Measurements from ENCODE around the gene C1orf87.

The C1orf87 gene

DNA sequence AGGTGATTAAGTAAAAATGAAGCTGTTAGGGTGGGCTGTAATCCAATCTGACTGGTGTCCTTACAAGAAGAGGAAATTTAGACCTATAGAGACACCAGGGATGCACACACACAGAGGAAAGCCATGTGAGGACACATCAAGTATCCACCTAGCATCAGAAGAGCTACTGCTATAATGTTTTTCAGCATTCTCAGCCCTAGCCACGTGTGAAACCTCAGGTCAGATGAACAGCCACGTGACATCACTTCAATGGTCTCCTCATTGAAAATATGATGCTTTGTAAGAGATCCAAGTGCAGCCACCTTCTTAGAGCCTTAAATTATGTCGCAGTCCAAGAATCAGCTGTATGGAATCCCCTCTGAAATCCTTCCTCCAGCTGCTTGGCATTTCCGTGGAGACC, 65.1 kb downstream of the C1orf87 start:
- Histone ChIP-seq H2AK5ac (ENCODE audit: low read depth, low read length) (no peak overlapping the region), H3K14ac (ENCODE audit: low read length) (no peak overlapping the region), H3K4me1 (ENCODE audit: control insufficient read depth in 2 of 2, insufficient read depth in 1 of 2, low read depth in 1 of 2, low read length in 2 of 2) (no peaks in the 10 kb centered on the region), H3K9me3 (replicated peaks in 1 of 2; ENCODE audit: control insufficient read depth in 2 of 2, insufficient read depth in 1 of 2, low read depth in 1 of 2, low read length in 2 of 2) (no peaks in the 10 kb centered on the region), H3K27ac (replicated peaks; ENCODE audit: low read length) (no peak overlapping the region), H2AFZ (ENCODE audit: low read length) (no peak overlapping the region), H3K23ac (ENCODE audit: low read depth, low read length, poor library complexity) (no peak overlapping the region), H3K9ac (ENCODE audit: low read depth, low read length, poor library complexity) (no peak overlapping the region), H3K4me3 (ENCODE audit: low read length in 2 of 2) (no peak overlapping the region), H4K8ac (ENCODE audit: low read depth, low read length) (no peak overlapping the region), H3K36me3 (replicated peaks in 1 of 2; ENCODE audit: control insufficient read depth in 2 of 2, insufficient read depth in 2 of 2, low read length in 2 of 2) (no peaks in the 10 kb centered on the region), H4K91ac (ENCODE audit: low read depth, low read length, poor library complexity) (no peak overlapping the region), H3K79me1 (ENCODE audit: low read depth, low read length) (no peaks in the 10 kb centered on the region), H2BK120ac (ENCODE audit: low read depth, low read length) (no peak overlapping the region), H3K4me2 (ENCODE audit: insufficient read depth, low read length, poor library complexity, severe bottlenecking) (no peak overlapping the region), H2BK15ac (ENCODE audit: low read length) (no peak overlapping the region), H2BK5ac (ENCODE audit: low read length) (no peak overlapping the region), H3K4ac (ENCODE audit: low read length) (no peak overlapping the region), H3K27me3 (ENCODE audit: control insufficient read depth in 3 of 3, insufficient read depth in 3 of 3, low read depth in 1 of 3, low read length in 3 of 3) (no peaks in the 10 kb centered on the region), H3K18ac (ENCODE audit: low read length) (no peak overlapping the region), H2BK12ac (ENCODE audit: low read length) (no peak overlapping the region)
- no peak for DNase-seq (ENCODE audit: low spot score)
- no CpG with 5 or more reads among the region's 4 CpGs for WGBS, 2 donors (ENCODE audit: extremely low coverage in 2 of 2, insufficient read length in 2 of 2, insufficient replicate concordance in 1 of 2)

- Histone ChIP-seq H3K4me1 (ENCODE audit: control insufficient read depth in 2 of 2, insufficient read depth in 1 of 2, low read depth in 1 of 2, low read length in 2 of 2) (peaks cover 0 to 9% of the 10 kb centered on the region in 2 donors), H3K27ac (replicated peaks; ENCODE audit: low read length) (no peak overlapping the region), H2AFZ (ENCODE audit: low read length) (no peak overlapping the region), H2BK15ac (ENCODE audit: low read length) (no peak overlapping the region), H3K18ac (ENCODE audit: low read length) (no peak overlapping the region), H3K79me1 (ENCODE audit: low read depth, low read length) (no peaks in the 10 kb centered on the region), H4K91ac (ENCODE audit: low read depth, low read length, poor library complexity) (no peak overlapping the region), H3K4ac (ENCODE audit: low read length) (no peak overlapping the region), H3K14ac (ENCODE audit: low read length) (no peak overlapping the region), H4K8ac (ENCODE audit: low read depth, low read length) (no peak overlapping the region), H2BK5ac (ENCODE audit: low read length) (no peak overlapping the region), H2BK12ac (ENCODE audit: low read length) (no peak overlapping the region), H3K27me3 (ENCODE audit: control insufficient read depth in 3 of 3, insufficient read depth in 3 of 3, low read depth in 1 of 3, low read length in 3 of 3) (no peaks in the 10 kb centered on the region), H3K4me2 (ENCODE audit: insufficient read depth, low read length, poor library complexity, severe bottlenecking) (no peak overlapping the region), H3K9ac (ENCODE audit: low read depth, low read length, poor library complexity) (no peak overlapping the region), H3K36me3 (replicated peaks in 1 of 2; ENCODE audit: control insufficient read depth in 2 of 2, insufficient read depth in 2 of 2, low read length in 2 of 2) (no peaks in the 10 kb centered on the region), H3K9me3 (replicated peaks in 1 of 2; ENCODE audit: control insufficient read depth in 2 of 2, insufficient read depth in 1 of 2, low read depth in 1 of 2, low read length in 2 of 2) (peaks cover 0 to 1% of the 10 kb centered on the region in 2 donors), H2AK5ac (ENCODE audit: low read depth, low read length) (peak overlapping the region; percentile 13), H3K23ac (ENCODE audit: low read depth, low read length, poor library complexity) (no peak overlapping the region), H3K4me3 (ENCODE audit: low read length in 2 of 2) (no peak overlapping the region), H2BK120ac (ENCODE audit: low read depth, low read length) (no peak overlapping the region)
- no CpG with 5 or more reads among the region's 3 CpGs for WGBS, 2 donors (ENCODE audit: extremely low coverage in 2 of 2, insufficient read length in 2 of 2, insufficient replicate concordance in 1 of 2)
- DNase-seq (ENCODE audit: low spot score): no peak
These were observed 72.9 kb downstream of the C1orf87 start for GRCh38 chr1:60000625-60001024.

- H2BK12ac ChIP-seq (ENCODE audit: low read length): no peak overlapping the region
- H3K14ac ChIP-seq (ENCODE audit: low read length): no peak overlapping the region
- H3K4me3 ChIP-seq (ENCODE audit: low read length in 2 of 2): no peak overlapping the region
- H3K4me1 ChIP-seq (ENCODE audit: control insufficient read depth in 2 of 2, insufficient read depth in 1 of 2, low read depth in 1 of 2, low read length in 2 of 2): peaks cover 0 to 9% of the 10 kb centered on the region in 2 donors
- no peak overlapping the region for H2BK120ac ChIP-seq (ENCODE audit: low read depth, low read length)
- H2BK15ac ChIP-seq (ENCODE audit: low read length): no peak overlapping the region
- no peak overlapping the region for H2BK5ac ChIP-seq (ENCODE audit: low read length)
- H3K27me3 ChIP-seq (ENCODE audit: control insufficient read depth in 3 of 3, insufficient read depth in 3 of 3, low read depth in 1 of 3, low read length in 3 of 3): no peaks in the 10 kb centered on the region
- no peaks in the 10 kb centered on the region for H3K79me1 ChIP-seq (ENCODE audit: low read depth, low read length)
- DNase-seq (ENCODE audit: low spot score): no peak
- WGBS, 2 donors (ENCODE audit: extremely low coverage in 2 of 2, insufficient read length in 2 of 2, insufficient replicate concordance in 1 of 2): no CpG with 5 or more reads among the region's 2 CpGs
- H4K8ac ChIP-seq (ENCODE audit: low read depth, low read length): no peak overlapping the region
- no peak overlapping the region for H3K4me2 ChIP-seq (ENCODE audit: insufficient read depth, low read length, poor library complexity, severe bottlenecking)
- H2AFZ ChIP-seq (ENCODE audit: low read length): no peak overlapping the region
- no peak overlapping the region for H4K91ac ChIP-seq (ENCODE audit: low read depth, low read length, poor library complexity)
- H3K18ac ChIP-seq (ENCODE audit: low read length): no peak overlapping the region
- no peak overlapping the region for H2AK5ac ChIP-seq (ENCODE audit: low read depth, low read length)
- no peak overlapping the region for H3K9ac ChIP-seq (ENCODE audit: low read depth, low read length, poor library complexity)
- no peaks in the 10 kb centered on the region for H3K36me3 ChIP-seq (replicated peaks in 1 of 2; ENCODE audit: control insufficient read depth in 2 of 2, insufficient read depth in 2 of 2, low read length in 2 of 2)
- peaks cover 0 to 1% of the 10 kb centered on the region in 2 donors for H3K9me3 ChIP-seq (replicated peaks in 1 of 2; ENCODE audit: control insufficient read depth in 2 of 2, insufficient read depth in 1 of 2, low read depth in 1 of 2, low read length in 2 of 2)
- no peak overlapping the region for H3K27ac ChIP-seq (replicated peaks; ENCODE audit: low read length)
- H3K23ac ChIP-seq (ENCODE audit: low read depth, low read length, poor library complexity): no peak overlapping the region
- no peak overlapping the region for H3K4ac ChIP-seq (ENCODE audit: low read length)
These were observed 73.8 kb downstream of the C1orf87 start for GRCh38 chr1:59999746-60000145.

- no peak overlapping the region for H2BK15ac ChIP-seq (ENCODE audit: low read length)
- no peak overlapping the region for H2BK12ac ChIP-seq (ENCODE audit: low read length)
- H3K9ac ChIP-seq (ENCODE audit: low read depth, low read length, poor library complexity): no peak overlapping the region
- H3K9me3 ChIP-seq (replicated peaks in 1 of 2; ENCODE audit: control insufficient read depth in 2 of 2, insufficient read depth in 1 of 2, low read depth in 1 of 2, low read length in 2 of 2): peaks cover 0 to 1% of the 10 kb centered on the region in 2 donors
- H3K14ac ChIP-seq (ENCODE audit: low read length): no peak overlapping the region
- WGBS, 2 donors (ENCODE audit: extremely low coverage in 2 of 2, insufficient read length in 2 of 2, insufficient replicate concordance in 1 of 2): no CpG with 5 or more reads among the region's 3 CpGs
- H2AK5ac ChIP-seq (ENCODE audit: low read depth, low read length): no peak overlapping the region
- no peak overlapping the region for H3K4me3 ChIP-seq (ENCODE audit: low read length in 2 of 2)
- no peak overlapping the region for H2BK5ac ChIP-seq (ENCODE audit: low read length)
- H3K4me2 ChIP-seq (ENCODE audit: insufficient read depth, low read length, poor library complexity, severe bottlenecking): no peak overlapping the region
- no peak overlapping the region for H3K4ac ChIP-seq (ENCODE audit: low read length)
- H3K79me1 ChIP-seq (ENCODE audit: low read depth, low read length): no peaks in the 10 kb centered on the region
- H3K18ac ChIP-seq (ENCODE audit: low read length): no peak overlapping the region
- H3K27me3 ChIP-seq (ENCODE audit: control insufficient read depth in 3 of 3, insufficient read depth in 3 of 3, low read depth in 1 of 3, low read length in 3 of 3): no peaks in the 10 kb centered on the region
- H3K27ac ChIP-seq (replicated peaks; ENCODE audit: low read length): no peak overlapping the region
- peaks cover 0 to 9% of the 10 kb centered on the region in 2 donors for H3K4me1 ChIP-seq (ENCODE audit: control insufficient read depth in 2 of 2, insufficient read depth in 1 of 2, low read depth in 1 of 2, low read length in 2 of 2)
- no peak overlapping the region for H4K8ac ChIP-seq (ENCODE audit: low read depth, low read length)
- no peaks in the 10 kb centered on the region for H3K36me3 ChIP-seq (replicated peaks in 1 of 2; ENCODE audit: control insufficient read depth in 2 of 2, insufficient read depth in 2 of 2, low read length in 2 of 2)
- H2AFZ ChIP-seq (ENCODE audit: low read length): no peak overlapping the region
- H4K91ac ChIP-seq (ENCODE audit: low read depth, low read length, poor library complexity): no peak overlapping the region
- H2BK120ac ChIP-seq (ENCODE audit: low read depth, low read length): no peak overlapping the region
- no peak for DNase-seq (ENCODE audit: low spot score)
- no peak overlapping the region for H3K23ac ChIP-seq (ENCODE audit: low read depth, low read length, poor library complexity)
These were observed 74.6 kb downstream of the C1orf87 start for GRCh38 chr1:59999006-59999405.

All from neuronal stem cell (in vitro differentiated cells).